GM21529 (cell line): Measurements from ENCODE around the gene HSPBP1.
A peak's percentile ranks its signal among the peaks of the same experiment; 100 is the strongest.

Experiments used
- ATAC-seq: cut with Tn5 transposase; IDR thresholded peaks from one replicate; pipeline ENCODE4 v1.9.1; 2021; ENCODE audit not compliant: unreplicated experiment

The HSPBP1 gene

DNA sequence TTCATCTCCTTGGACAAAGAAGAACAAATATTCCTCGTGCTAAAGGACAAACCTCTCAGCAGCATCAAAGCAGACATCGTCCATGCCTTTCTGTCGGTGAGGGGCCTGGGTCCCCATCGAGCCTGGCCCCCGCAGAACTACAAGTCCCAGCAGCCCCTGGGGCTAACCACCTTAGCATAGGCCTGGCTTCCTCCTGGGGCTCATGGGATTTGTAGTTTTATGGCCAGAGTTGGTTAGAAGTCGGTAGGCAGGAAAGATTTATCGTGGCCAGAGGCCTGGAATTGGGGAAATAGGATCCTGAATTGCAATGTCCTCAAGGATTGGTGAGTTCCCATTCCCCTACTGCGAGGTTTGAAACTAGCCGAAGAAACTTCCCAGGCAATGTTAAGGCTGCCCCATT, 25.6 kb upstream of the HSPBP1 start:
- ATAC-seq = no peak

DNA sequence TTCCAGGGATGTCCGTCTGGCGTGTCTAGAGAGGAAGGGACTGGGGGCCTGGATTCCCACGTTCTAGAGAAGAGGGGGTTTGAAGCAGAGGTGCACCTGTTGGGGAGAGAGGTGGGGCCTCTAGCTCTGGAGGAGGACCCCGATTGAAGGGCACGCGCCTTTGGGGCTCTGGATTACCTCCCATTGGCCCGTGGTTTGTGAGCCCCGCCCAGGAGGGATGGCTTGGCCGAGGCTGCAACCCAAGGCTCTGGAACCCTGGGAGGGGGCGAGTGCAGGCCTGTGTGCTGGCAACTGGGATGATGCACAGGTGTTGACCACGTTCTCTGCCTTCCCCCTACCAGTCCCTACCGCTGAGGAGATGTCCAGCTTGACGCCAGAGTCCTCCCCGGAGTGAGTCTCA, 25.1 kb upstream of the HSPBP1 start:
- ATAC-seq = no peak

DNA sequence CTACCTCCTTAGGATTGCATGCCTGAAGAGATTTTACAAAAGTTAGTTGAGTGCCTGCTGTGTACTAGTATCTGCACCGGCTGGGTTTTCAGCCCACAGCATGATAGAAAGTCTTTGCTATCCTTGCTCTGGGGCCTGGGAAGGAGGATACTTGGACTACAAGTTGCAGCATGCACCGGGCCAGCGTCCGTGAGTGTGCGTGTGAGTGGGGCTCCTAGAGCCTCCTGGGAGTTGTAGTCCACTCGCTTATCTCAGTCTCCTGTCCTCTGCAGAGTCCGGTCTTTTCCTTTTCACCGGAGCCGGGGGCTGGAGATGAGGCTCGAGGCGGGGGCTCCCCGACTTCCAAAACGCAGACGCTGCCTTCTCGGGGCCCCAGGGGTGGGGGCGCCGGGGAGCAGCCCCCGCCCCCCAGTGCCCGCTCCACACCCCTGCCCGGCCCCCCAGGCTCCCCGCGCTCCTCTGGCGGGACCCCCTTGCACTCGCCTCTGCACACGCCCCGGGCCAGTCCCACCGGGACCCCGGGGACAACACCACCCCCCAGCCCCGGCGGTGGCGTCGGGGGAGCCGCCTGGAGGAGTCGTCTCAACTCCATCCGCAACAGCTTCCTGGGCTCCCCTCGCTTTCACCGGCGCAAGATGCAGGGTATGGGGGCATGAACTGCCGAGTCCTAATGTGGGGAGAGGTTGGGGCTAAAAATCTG, 24.5 kb upstream of the HSPBP1 start:
- ATAC-seq = no peak

DNA sequence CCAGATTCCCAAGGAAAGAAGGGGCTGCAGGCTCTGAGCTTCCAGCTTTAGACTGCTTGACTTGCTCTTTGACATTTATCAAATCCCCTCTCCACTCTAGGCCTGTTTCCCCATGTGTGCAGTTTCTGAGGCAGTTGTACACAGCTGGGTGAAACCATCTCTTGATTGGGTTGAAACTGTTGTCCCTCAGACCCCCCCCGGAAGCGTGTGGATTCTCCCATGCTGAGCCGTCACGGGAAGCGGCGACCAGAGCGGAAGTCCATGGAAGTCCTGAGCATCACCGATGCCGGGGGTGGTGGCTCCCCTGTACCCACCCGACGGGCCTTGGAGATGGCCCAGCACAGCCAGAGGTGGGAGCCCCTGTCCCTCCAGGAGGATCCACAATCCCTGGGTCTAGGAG, 23.6 kb upstream of the HSPBP1 start:
- ATAC-seq = no peak

DNA sequence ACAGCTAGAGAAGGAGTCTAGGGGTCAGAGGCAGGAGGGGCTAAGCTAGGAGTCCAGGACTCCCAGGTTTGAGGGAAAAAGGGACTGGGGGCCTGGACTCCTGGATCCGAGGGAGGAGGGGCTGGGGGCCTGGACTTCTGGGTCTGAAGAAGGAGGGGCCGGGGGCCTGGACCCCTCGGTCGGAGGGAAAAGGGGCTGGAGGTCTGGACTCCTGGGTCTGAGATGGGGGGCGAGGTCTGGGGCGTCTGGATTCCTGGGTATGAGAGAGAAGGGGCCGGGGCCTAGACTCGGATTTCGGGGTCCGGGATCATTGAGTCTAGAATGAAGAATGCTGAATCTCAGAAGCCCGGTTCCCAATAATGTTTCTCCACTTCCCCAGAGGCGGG, 22.4 kb upstream of the HSPBP1 start:
- ATAC-seq = no peak

DNA sequence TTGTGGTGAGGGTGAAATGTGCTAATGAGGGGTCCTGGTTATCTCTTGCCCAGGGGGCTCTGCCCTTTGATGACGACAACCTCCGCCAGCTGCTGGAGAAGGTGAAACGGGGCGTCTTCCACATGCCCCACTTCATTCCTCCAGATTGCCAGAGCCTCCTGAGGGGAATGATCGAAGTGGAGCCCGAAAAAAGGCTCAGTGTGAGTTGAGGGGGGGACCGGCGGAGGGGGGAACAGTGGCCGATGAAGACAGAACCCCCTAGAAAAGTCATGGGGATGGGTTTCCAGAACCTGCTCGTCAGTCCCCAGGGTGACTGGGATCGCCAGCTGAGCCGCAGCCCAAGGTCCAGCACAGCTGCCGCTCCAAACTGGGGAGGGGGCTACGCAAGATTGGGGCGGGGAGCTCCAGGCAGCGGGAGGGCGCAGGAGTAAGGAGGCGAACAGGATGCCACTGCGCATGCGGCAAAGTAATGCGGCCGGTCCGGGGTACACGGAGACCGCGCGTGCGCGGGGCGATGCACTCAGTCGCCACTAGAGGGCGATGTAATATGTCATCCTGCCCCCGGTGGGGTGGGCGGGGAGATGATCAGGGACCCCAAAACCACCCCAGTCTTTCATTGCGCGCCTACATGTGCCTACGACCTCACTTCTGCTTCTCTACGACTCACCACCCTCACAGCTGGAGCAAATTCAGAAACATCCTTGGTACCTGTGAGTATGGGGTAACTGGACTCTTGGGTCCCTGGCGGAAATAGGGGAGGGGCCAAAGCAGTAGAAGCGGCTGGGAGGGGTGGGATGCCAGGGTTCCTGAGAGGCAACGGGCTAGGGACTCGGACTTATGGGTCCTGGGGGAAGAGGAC, 21.8 kb upstream of the HSPBP1 start:
- ATAC-seq = peak; percentile 68

DNA sequence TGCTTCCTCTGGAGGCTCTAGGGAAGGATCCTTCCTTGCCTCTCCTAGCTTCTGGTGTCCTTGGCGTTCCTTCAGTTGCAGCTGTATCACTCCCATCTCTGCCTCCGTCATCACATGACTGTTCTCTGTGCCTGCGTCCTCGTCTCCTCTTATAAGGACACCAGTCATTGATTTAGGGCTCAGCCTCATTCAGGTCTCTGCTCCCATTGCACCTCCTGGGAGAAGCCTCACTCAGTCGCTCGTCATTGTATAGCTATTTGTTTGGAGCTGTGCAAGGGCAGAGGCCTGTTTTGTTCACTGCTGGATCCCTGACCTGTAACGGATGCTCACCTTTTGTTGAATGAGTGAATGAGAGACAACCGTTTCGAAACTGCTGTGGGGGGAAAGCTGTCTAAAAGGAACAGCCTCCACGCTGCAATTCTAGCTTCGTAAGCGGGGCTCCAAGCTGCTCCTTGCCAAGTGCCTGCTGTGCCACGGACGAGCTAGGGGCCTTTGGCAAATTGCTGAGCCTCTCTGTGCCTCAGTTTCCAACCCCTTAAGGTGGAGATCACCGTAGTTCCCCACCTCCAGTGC, 21.1 kb upstream of the HSPBP1 start:
- no peak for ATAC-seq

DNA sequence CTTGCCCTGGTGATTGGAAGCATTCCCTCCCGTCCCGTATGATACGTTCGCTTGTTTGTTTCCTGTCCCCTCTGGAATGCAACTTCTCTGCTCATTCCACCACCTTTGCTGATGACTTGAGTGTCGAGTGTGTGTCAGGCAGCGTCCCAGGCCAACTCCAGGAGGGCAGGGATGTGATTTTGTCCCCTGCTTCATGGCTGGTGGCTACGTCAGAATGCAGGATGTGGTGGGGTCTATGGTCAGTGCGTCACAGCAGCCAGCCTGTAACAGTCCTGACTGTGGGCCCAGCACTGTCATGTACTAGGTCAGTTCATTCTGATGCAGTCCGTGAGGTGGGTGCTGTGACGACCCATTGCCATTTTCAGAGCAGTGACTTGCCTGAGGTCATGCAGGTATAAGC, 20.1 kb upstream of the HSPBP1 start:
- ATAC-seq = no peak

DNA sequence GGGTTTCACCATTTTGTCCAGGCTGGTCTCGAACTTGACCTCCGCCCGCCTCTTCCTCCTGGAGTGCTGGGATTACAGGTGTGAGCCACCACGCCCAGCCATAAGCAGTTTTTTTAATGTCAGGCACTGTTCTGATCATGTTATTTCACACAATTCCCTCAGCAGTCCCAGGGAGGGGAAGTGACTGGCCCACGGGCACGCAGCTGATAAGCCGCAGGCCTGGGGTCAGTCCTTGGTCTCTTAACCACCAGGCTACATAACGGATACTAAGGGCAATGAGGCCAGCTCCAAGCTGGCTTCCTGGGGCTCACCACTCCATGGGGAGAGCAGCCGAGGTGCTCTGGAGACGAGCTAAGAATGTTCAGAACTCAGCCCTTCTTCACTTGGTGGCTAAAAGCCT, 17.4 kb upstream of the HSPBP1 start:
- no peak for ATAC-seq

DNA sequence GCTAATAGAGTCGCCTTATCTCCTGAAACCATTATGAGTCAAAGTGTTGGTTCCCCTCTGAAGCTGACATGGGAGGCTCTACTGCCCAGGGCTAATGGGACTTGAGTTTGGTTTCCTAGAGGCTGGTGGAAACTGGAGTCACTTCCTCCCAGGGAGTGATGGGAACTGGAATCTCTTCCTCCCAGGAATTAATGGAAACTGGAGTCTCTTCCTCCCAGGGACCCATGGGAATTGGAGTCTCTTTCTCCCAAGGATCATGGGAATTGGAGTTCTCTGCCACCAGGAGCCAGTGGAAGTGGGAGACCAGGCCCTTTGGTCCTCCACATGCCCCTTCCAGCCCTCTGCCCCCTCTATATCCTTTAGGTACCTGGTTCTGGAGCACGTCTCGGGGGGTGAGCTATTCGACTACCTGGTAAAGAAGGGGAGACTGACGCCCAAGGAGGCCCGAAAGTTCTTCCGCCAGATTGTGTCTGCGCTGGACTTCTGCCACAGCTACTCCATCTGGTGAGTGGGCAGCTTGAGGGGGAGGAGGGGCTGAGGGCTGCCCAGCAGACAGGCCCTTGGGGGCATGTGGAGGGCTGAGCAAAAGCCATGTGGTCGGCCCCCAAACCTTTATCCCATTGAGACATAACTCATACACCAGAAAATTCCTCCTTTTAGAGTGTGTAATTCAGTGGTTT, 9.3 kb upstream of the HSPBP1 start:
- ATAC-seq = no peak

DNA sequence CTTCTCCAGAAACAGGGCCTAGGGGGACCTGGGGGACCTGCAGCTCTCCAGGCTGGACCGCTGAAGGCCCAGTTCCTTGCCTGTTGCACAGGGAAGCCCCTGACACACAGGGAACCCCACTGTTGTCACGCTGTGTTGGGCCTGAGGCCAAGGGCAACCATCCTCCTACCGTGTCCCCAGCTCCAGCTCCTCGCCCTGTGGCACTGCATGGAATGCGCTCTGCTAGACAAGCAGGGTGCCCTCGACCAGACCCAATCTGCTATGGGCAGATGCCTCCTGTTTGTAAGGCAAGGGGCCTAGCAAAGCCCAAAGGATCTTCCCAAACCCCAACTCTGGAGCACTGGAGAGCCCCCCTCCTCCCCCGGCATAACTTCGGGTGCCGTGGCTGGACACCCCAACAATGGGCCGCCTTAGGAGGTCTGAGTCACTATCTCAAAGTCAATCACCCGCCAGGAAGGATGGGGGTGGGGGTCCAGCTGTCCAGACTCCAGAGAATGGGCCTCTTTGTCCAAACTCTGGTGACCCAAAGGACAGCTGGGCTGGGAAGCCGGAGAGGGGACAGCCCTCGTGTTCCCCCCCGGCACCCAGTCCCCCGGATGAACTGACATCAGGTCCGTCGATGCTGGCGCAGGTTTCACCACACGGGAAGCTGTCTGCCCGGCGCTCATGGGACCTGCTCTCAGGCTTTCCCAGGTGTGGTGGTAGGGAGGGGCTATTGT, 7.6 kb upstream of the HSPBP1 start:
- no peak for ATAC-seq

DNA sequence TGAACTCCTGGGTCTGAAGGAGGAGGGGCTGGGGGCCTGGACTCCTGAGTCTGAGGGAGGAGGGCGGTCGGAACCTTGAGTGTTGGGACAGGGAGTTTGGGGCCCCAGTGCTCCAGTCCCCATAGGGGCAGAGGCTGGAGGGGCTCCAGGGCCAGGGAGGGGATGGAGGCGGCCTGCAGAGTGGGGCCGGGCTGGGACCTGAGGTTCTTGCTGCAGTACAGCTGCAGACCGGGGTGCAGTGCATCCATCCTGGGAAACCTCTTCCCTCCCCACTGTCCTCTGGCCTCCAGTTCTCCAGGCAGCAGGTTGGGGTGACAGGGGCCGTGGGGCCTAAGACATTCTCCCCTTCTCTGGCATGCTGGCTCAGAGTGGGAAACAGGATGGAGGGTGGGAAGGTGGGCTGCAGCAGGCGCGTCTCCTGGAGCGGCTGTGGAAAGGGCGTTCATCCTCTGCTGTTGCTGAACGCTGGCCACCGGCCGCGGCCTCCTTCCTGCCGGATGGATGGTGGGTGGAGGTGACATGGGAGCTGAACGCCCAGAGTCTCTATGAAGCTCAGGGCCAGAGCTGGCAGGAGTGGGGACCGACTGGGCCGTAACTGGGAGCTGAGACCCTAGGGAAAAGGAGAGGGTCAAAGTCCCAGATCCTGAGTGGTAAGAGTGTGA, 5.5 kb upstream of the HSPBP1 start:
- no peak for ATAC-seq

DNA sequence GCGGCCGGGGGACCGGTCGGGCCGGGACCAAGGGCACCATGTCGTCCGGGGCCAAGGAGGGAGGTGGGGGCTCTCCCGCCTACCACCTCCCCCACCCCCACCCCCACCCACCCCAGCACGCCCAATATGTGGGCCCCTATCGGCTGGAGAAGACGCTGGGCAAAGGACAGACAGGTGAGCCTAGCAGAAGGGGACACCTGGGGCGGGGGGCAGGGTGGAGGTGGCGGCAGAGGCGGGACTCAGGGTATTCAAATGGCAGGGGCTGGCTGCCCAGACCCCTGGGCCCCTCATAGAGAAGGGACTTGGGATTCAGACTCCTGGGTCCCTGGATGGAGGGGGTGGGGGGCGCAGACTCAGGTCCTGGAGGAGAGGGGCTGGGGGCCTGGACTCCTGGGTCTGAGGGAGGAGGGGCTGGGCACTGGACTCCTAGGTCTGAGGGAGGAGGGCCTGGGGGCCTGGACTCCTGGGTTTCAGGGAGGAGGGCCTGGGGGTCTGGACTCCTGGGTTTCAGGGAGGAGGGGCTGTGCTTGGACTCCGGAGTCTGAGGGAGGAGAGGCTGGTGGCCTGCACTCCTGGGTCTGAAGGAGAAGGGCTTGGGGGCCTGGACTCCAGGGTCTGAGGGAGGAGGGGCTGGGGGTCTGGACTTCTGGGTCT, 4.6 kb upstream of the HSPBP1 start:
- no peak for ATAC-seq

DNA sequence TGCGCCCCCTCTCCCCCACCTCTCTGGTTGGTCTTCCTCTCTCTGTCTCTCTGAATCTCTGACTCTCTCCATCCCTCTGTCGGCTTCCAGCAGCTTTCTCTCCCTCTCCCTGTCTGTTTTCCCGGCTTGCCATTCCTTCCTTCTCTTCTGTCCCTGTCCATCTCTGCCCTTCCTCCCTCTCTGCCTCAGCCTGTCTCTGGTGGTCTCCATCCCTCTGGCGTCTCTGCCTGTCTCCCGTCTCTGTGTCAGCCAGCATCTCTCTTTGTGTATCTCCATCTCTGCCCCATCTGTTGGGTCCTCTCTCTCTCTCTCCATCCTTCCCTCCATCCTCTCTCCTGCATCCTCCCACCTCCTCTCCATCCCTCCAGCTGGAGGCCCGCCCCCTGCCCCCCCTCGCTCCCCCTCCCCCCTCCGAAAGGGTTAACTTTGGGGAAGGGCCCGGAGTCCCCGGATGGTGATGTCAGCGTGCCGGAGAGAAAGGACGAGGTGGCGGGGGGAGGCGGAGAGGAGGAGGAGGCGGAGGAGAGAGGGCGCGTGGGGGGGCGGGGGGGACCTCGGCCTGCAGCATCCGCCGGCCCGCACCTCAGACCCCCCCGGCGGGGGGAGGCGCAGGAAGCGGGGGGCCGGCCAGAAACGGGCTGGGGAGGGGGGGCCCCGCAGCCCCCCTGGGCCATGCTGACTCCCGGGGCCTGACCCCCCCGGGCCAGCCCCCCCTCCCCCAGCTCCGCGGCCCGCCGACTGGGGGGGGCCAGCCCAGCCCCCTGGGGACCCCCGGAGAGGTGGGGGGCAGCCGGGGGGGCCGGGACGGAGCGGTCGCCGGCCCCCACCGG, 3.9 kb upstream of the HSPBP1 start, which contains the start of gene BRSK1:
Gene BRSK1, plus strand, starts transcription at position 450 of the 830 bp plus-strand sequence. CDS start 446 bp downstream, outside the sequence.
- no peak for ATAC-seq

DNA sequence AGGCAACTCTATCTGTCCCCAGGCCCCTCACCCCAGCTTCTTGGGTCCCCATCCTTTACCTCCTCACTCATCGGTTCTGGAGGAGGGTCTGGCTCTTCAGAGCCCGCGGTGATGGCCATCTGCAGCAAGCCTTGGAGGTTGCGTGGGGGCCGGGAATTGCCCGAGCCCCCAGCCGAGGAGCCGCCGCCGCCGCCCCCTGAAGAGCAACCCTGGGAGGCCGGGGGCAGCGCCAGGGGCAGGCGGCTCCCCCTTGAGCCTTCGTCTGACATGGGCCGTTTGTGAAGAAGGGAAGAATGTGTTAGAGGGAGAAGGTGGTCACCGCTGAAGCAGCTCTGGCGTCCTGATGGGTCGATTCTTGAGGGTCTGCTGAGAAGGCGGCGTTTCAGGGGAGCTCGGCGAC, 570 bp downstream of the HSPBP1 start:
- ATAC-seq = no peak

DNA sequence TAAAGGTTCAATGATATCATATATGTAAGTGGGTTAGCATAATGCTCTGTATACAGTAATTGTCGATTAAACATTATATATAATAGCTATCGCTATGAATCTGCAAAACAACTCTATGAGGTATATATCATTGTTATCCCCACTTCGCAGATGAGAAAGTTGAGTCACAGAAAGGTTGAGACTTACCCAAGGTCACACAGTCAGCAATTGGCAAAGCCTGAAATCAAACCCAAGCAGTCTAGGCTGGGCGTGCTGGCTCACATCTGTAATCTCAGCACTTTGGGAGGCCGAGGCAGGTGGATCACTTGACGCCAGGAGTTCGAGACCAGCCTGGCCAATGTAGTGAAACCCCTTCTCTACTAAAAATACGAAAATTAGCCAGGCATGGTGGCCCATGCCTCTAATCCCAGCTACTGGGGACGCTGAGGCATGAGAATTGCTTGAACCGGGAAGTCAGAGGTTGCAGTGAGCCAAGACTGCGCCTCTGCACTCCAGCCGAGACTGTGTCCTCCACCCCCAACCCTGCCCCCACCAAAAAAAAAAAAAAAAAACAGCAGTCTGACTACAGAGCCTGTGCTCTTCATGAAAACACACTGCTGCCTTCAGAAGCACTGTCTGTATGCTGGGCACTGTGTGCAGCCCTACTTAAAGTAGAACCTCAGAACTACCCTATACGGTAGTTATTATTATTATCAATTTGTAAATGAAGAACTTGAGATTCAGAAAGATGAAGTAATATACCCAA, 1.3 kb downstream of the HSPBP1 start:
- ATAC-seq = no peak

DNA sequence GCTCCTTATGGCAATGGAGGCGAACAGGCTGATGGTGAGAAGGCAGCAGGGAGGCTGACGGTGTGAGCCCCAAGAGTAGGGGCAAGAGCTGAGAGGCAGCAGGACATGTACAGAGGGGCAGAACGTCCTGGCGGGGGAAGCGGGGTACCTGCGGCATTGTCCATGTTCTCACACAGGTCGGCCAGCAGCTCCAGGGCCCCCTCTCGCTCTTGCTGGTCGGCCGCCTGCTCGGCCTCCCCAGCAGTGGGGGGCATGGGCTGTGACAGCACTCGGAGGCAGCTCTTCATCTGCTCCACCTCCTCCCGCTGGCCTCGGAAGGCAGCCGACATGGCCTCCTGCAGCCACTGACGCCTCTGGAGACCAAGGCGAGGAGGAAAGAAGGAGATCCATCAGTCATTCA, 2.4 kb downstream of the HSPBP1 start:
- no peak for ATAC-seq

DNA sequence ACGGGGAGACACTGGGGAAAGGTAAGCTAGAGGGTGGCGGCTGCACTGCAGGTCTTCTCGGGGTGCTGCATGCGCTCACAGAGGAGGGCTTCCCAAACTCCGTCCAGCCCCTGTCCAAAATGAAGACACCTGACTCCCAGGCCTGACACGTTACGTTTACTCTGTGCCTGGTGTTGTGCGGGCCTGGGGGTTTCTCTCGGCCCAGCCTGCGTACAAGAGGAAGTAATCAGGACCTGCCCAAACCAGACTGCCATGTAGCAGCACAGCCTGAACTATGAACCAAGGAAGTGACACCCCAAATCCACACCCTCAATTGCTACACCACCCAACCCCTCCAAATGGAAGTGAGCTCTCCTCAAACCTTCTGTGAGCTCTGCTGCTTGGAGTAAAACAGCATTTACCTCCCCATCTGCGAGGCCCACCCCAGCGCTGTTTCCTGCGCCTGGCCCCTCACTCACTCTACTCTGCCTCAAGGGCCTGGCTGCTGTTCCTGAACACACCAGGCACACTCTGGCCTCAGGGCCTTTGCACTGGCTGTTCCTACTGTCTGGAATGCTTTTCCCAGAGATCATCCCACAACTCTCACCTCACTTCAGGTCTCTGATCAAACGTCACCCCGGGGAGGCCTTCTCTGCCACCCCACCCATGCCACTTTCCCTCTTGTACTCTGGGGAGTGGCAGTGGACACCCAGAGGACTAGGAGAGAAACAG, 3.0 kb downstream of the HSPBP1 start:
- no peak for ATAC-seq
